ENCODE data around the gene FOXB2.
"Not testable (repeated sequence)": the region's sequence is repeated elsewhere in the genome, so short reads cannot be mapped to it uniquely, and the experiment has no call there.

Gene FOXB2

DNA sequence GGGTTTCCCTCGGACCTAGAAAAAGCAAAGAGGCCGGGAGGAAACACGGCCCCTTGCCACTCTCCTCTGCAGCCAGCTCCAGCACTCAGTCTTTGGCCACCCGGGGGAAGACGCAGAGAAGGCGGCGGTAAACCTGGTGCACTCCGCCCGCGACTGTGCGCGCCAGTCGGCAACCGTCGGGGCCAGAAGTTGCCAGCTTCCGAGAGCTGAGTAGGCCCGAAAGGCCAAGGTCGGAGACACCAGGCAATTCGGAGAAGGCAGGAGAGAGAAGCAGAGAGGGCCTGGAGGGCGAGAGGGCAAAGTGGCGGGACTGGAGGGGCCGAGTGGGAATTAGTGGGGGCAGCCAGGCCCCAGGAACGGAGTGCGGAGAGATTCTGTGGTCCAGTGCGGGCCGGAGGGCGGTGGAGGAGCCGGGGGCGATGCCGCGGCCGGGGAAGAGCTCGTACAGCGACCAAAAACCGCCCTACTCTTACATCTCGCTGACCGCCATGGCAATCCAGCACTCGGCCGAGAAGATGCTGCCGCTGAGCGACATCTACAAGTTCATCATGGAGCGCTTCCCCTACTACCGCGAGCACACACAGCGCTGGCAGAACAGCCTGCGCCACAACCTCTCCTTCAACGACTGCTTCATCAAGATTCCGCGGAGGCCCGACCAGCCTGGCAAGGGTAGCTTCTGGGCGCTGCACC is at the start of gene FOXB2:
Gene FOXB2, plus strand, starts transcription at position 420 of the 690 bp plus-strand sequence. Its CDS starts 0 bp downstream, at position 420.
- no peaks in the 10 kb centered on the region for H3K9me3 ChIP-seq (ENCODE audit: control insufficient read depth, insufficient read depth, low read length)

DNA sequence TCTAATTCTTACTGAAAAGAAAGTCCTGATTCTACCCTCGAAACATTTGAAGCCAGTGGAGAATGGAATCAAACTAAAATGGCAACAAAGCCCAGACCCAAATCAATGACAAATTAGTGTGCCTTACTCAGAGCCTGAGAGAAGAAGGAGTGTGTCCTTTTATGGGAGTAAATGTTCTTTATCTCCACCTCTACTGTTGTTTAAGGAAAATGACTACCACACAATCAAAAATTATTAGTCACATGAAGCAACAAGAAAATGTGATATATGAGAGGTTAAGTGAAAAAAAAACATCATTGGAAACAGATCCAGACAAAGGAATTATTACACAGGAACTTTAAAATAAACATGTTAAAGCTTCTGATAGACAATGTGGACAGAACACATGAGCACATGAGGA is 49.7 kb upstream of the FOXB2 start:
- no CpG with 5 or more reads among the region's 1 CpG for WGBS (ENCODE audit: insufficient coverage, insufficient read length)
- no peak overlapping the region for H3K27ac ChIP-seq (ENCODE audit: low read length)
- H3K27me3 ChIP-seq (ENCODE audit: control insufficient read depth, insufficient read depth, low read length) = no peaks in the 10 kb centered on the region
- H3K36me3 ChIP-seq (ENCODE audit: control insufficient read depth, insufficient read depth, low read length) = no peaks in the 10 kb centered on the region
- no peak for DNase-seq (ENCODE audit: low read depth, low spot score)
- no peaks in the 10 kb centered on the region for H3K9me3 ChIP-seq (ENCODE audit: control insufficient read depth, insufficient read depth, low read length)
- H3K4me1 ChIP-seq (ENCODE audit: control insufficient read depth, insufficient read depth, low read length) = no peaks in the 10 kb centered on the region
- no peak overlapping the region for H3K4me3 ChIP-seq (ENCODE audit: low read length)

More for the DNA sequence above, at the start of gene FOXB2:
- peaks cover 81% of the 10 kb centered on the region for H3K27me3 ChIP-seq (ENCODE audit: control insufficient read depth, insufficient read depth, low read length)
- no peaks in the 10 kb centered on the region for H3K36me3 ChIP-seq (ENCODE audit: control insufficient read depth, insufficient read depth, low read length)
- no peak within 1 kb of the TSS for H3K27ac ChIP-seq (ENCODE audit: low read length)
- WGBS (ENCODE audit: insufficient coverage, insufficient read length) = no CpG with 5 or more reads among the region's 51 CpGs
- no peak for DNase-seq (ENCODE audit: low read depth, low spot score)
- peak within 1 kb of the TSS; percentile 44; the same call in 1 of the 2 replicates for H3K4me3 ChIP-seq (ENCODE audit: low read length)
- no peaks in the 10 kb centered on the region; the same call in none of the 2 replicates for H3K4me1 ChIP-seq (ENCODE audit: control insufficient read depth, insufficient read depth, low read length)

DNA sequence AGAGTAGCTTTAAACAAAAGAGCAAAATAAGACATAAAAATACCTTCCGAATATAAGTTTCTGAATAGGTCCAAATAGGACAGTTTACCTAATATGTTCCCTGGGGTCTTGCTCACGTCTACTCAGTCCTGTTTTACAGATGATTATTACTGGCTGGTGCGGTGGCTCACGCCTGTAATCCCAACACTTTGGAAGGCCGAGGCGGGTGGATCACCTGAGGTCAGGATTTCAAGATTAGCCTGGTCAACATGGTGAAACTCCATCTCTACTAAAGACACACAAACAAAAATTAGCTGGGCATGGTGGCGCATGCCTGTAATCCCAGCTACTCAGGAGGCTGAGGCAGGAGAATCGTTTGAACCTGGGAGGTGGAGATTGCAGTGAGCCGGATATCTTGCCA is 40.6 kb upstream of the FOXB2 start:
- DNase-seq (ENCODE audit: low read depth, low spot score); H3K4me1 ChIP-seq (ENCODE audit: control insufficient read depth, insufficient read depth, low read length): not testable (repeated sequence)

GRCh38 chr9:76980566-76980965 is 38.9 kb upstream of the FOXB2 start:
- Histone ChIP-seq H3K4me1 (ENCODE audit: control insufficient read depth, insufficient read depth, low read length) (no peaks in the 10 kb centered on the region), H3K9me3 (ENCODE audit: control insufficient read depth, insufficient read depth, low read length) (no peaks in the 10 kb centered on the region), H3K27ac (ENCODE audit: low read length) (no peak overlapping the region), H3K4me3 (ENCODE audit: low read length) (no peak overlapping the region), H3K27me3 (ENCODE audit: control insufficient read depth, insufficient read depth, low read length) (no peaks in the 10 kb centered on the region), H3K36me3 (ENCODE audit: control insufficient read depth, insufficient read depth, low read length) (no peaks in the 10 kb centered on the region)
- no peak for DNase-seq (ENCODE audit: low read depth, low spot score)
- WGBS (ENCODE audit: insufficient coverage, insufficient read length) = no CpG with 5 or more reads among the region's 1 CpG

More for the DNA sequence above, 40.6 kb upstream of the FOXB2 start:
- not testable (repeated sequence) for H3K27ac ChIP-seq (ENCODE audit: low read length); H3K36me3 ChIP-seq (ENCODE audit: control insufficient read depth, insufficient read depth, low read length); H3K27me3 ChIP-seq (ENCODE audit: control insufficient read depth, insufficient read depth, low read length); H3K4me3 ChIP-seq (ENCODE audit: low read length); H3K9me3 ChIP-seq (ENCODE audit: control insufficient read depth, insufficient read depth, low read length)
- WGBS (ENCODE audit: insufficient coverage, insufficient read length) = no CpG with 5 or more reads among the region's 9 CpGs

DNA sequence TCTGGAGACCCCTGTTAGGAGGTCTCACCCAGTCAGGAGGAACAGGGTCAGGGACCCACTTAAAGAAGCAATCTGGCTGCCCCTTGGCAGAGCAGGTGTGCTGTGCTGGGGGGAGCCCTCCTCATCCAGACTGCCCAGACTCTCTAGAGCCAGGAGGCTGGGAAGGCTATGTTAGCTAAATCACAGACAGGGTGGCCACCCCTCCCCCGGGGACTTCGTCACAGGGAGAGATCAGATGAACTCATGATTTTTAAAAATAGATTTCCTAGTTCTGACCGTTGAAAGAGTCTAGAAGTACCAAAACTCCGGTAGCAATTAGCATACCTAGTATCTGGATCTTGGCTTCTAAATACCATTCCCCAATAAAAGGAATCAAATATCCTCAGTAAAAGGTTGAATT is 35.0 kb upstream of the FOXB2 start:
- no peaks in the 10 kb centered on the region for H3K36me3 ChIP-seq (ENCODE audit: control insufficient read depth, insufficient read depth, low read length)
- H3K4me3 ChIP-seq (ENCODE audit: low read length) = no peak overlapping the region
- no peak overlapping the region for H3K27ac ChIP-seq (ENCODE audit: low read length)
- no peaks in the 10 kb centered on the region for H3K4me1 ChIP-seq (ENCODE audit: control insufficient read depth, insufficient read depth, low read length)
- WGBS (ENCODE audit: insufficient coverage, insufficient read length) = no CpG with 5 or more reads among the region's 4 CpGs
- no peak for DNase-seq (ENCODE audit: low read depth, low spot score)
- no peaks in the 10 kb centered on the region for H3K9me3 ChIP-seq (ENCODE audit: control insufficient read depth, insufficient read depth, low read length)
- no peaks in the 10 kb centered on the region for H3K27me3 ChIP-seq (ENCODE audit: control insufficient read depth, insufficient read depth, low read length)

GRCh38 chr9:76985581-76985980 is 33.9 kb upstream of the FOXB2 start:
- Histone ChIP-seq H3K4me3 (ENCODE audit: low read length) (no peak overlapping the region), H3K27ac (ENCODE audit: low read length) (no peak overlapping the region), H3K9me3 (ENCODE audit: control insufficient read depth, insufficient read depth, low read length) (no peaks in the 10 kb centered on the region), H3K27me3 (ENCODE audit: control insufficient read depth, insufficient read depth, low read length) (no peaks in the 10 kb centered on the region), H3K4me1 (ENCODE audit: control insufficient read depth, insufficient read depth, low read length) (no peaks in the 10 kb centered on the region), H3K36me3 (ENCODE audit: control insufficient read depth, insufficient read depth, low read length) (no peaks in the 10 kb centered on the region)
- DNase-seq (ENCODE audit: low read depth, low spot score) = no peak
- WGBS (ENCODE audit: insufficient coverage, insufficient read length) = no CpG with 5 or more reads among the region's 5 CpGs

DNA sequence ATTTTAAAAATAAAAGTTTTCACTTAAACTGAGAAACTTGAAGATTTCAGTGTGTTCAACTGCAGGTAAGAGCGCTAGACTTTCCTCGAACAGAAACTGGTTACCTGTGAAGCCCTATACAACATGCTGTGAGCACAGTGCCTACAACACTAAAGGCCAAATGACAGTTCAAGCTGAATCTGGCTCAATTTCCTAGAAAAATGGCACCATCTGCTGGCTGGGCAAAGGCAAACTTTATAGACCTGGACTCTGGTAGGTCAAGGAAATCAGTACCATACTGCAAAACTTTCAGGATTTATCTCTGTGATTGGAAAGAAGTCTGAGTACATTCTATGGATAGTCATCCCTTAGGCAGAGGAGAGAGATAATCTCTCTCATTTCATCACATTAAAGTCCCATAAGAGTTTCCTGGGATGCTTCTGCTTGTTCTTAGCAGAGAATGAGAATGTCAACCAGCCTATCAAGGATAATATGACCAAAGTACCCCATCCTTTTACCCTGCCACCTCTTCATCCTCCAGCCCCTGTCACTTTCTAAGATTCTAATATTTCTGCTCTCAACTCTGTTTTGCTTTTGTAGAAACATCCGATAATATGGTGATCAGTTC is 31.8 kb upstream of the FOXB2 start:
- no peaks in the 10 kb centered on the region for H3K27me3 ChIP-seq (ENCODE audit: control insufficient read depth, insufficient read depth, low read length)
- DNase-seq (ENCODE audit: low read depth, low spot score) = peak; percentile 50
- H3K4me3 ChIP-seq (ENCODE audit: low read length) = no peak overlapping the region
- no peaks in the 10 kb centered on the region for H3K9me3 ChIP-seq (ENCODE audit: control insufficient read depth, insufficient read depth, low read length)
- no CpG with 5 or more reads among the region's 3 CpGs for WGBS (ENCODE audit: insufficient coverage, insufficient read length)
- no peaks in the 10 kb centered on the region for H3K36me3 ChIP-seq (ENCODE audit: control insufficient read depth, insufficient read depth, low read length)
- no peaks in the 10 kb centered on the region for H3K4me1 ChIP-seq (ENCODE audit: control insufficient read depth, insufficient read depth, low read length)
- no peak overlapping the region for H3K27ac ChIP-seq (ENCODE audit: low read length)

DNA sequence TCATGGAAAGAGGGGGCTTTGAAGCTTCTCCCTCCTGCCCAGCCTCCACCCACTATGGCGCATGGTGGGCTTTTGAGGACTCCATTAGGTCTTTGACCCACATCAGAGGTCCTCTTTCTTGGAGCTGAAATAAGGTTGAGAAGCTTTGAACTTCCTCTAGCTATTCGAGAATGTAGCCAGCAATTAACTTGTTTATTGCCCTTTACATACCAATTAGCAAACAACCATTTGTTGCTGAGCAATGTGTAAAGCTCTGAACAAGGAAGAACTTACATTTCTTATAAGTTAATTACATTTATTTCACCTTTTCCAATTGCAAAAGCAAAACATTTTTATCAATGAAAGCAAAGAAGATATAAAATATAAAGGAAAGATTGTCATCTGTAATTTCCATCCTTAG is 30.5 kb upstream of the FOXB2 start:
- no peaks in the 10 kb centered on the region for H3K9me3 ChIP-seq (ENCODE audit: control insufficient read depth, insufficient read depth, low read length)
- no peaks in the 10 kb centered on the region for H3K36me3 ChIP-seq (ENCODE audit: control insufficient read depth, insufficient read depth, low read length)
- no peak overlapping the region for H3K4me3 ChIP-seq (ENCODE audit: low read length)
- no peak for DNase-seq (ENCODE audit: low read depth, low spot score)
- no peak overlapping the region for H3K27ac ChIP-seq (ENCODE audit: low read length)
- H3K4me1 ChIP-seq (ENCODE audit: control insufficient read depth, insufficient read depth, low read length) = no peaks in the 10 kb centered on the region; the same call in 1 of the 2 replicates
- H3K27me3 ChIP-seq (ENCODE audit: control insufficient read depth, insufficient read depth, low read length) = no peaks in the 10 kb centered on the region
- no CpG with 5 or more reads among the region's 2 CpGs for WGBS (ENCODE audit: insufficient coverage, insufficient read length)

- DNase-seq (ENCODE audit: low read depth, low spot score) = no peak
- Histone ChIP-seq H3K9me3 (ENCODE audit: control insufficient read depth, insufficient read depth, low read length) (no peaks in the 10 kb centered on the region), H3K27ac (ENCODE audit: low read length) (no peak overlapping the region), H3K4me1 (ENCODE audit: control insufficient read depth, insufficient read depth, low read length) (no peaks in the 10 kb centered on the region; the same call in 1 of the 2 replicates), H3K36me3 (ENCODE audit: control insufficient read depth, insufficient read depth, low read length) (no peaks in the 10 kb centered on the region), H3K27me3 (ENCODE audit: control insufficient read depth, insufficient read depth, low read length) (no peaks in the 10 kb centered on the region), H3K4me3 (ENCODE audit: low read length) (no peak overlapping the region)
- WGBS (ENCODE audit: insufficient coverage, insufficient read length) = no CpG with 5 or more reads among the region's 3 CpGs
Observed at GRCh38 chr9:76989501-76989900, 30.0 kb upstream of the FOXB2 start.

DNA sequence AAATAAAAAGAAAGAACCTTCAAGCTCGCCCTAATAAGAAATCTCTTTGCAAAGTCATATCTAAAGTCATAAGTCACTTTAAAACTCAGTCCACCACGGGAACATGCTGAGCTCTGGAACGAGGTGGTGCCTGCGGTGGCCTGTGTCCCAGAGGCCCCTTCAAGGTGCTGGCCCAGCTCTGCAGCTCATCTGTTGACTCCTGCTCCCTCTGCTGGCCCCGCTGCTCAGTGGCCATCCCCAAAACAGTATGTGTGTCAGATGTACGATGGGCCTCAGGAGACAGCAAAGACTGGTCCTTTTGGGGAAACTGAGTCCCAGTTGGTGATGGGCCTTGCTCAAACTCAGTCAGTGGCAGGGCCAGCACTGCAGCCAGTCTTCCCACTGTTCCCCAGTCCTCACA is 22.8 kb upstream of the FOXB2 start:
- no peaks in the 10 kb centered on the region for H3K27me3 ChIP-seq (ENCODE audit: control insufficient read depth, insufficient read depth, low read length)
- H3K9me3 ChIP-seq (ENCODE audit: control insufficient read depth, insufficient read depth, low read length) = no peaks in the 10 kb centered on the region
- no peak overlapping the region for H3K4me3 ChIP-seq (ENCODE audit: low read length)
- H3K4me1 ChIP-seq (ENCODE audit: control insufficient read depth, insufficient read depth, low read length) = no peaks in the 10 kb centered on the region; the same call in 1 of the 2 replicates
- WGBS (ENCODE audit: insufficient coverage, insufficient read length) = no CpG with 5 or more reads among the region's 6 CpGs
- no peak overlapping the region for H3K27ac ChIP-seq (ENCODE audit: low read length)
- DNase-seq (ENCODE audit: low read depth, low spot score) = no peak
- H3K36me3 ChIP-seq (ENCODE audit: control insufficient read depth, insufficient read depth, low read length) = no peaks in the 10 kb centered on the region

- Histone ChIP-seq H3K9me3 (ENCODE audit: control insufficient read depth, insufficient read depth, low read length) (no peaks in the 10 kb centered on the region), H3K27ac (ENCODE audit: low read length) (no peak overlapping the region), H3K36me3 (ENCODE audit: control insufficient read depth, insufficient read depth, low read length) (no peaks in the 10 kb centered on the region), H3K4me1 (ENCODE audit: control insufficient read depth, insufficient read depth, low read length) (no peaks in the 10 kb centered on the region), H3K4me3 (ENCODE audit: low read length) (no peak overlapping the region), H3K27me3 (ENCODE audit: control insufficient read depth, insufficient read depth, low read length) (no peaks in the 10 kb centered on the region)
- no peak for DNase-seq (ENCODE audit: low read depth, low spot score)
- no CpG with 5 or more reads among the region's 3 CpGs for WGBS (ENCODE audit: insufficient coverage, insufficient read length)
Observed at GRCh38 chr9:76999261-76999660, 20.2 kb upstream of the FOXB2 start.

Data from iPS DF 6.9 (cell line).